GM18909 (cell line): ENCODE measurements around the gene ANKRD62.
"Not testable (repeated sequence)": the region's sequence is repeated elsewhere in the genome, so short reads cannot be mapped to it uniquely, and the experiment has no call there.

Experiments used
- ATAC-seq: cut with Tn5 transposase; IDR thresholded peaks from one replicate; pipeline ENCODE4 v1.9.1; 2021; ENCODE audit warnings: mild to moderate bottlenecking; ENCODE audit not compliant: unreplicated experiment, poor library complexity

ANKRD62 gene

GRCh38 chr18:12064086-12064763 is 29.4 kb upstream of the ANKRD62 start:
- no peak for ATAC-seq

GRCh38 chr18:12065397-12065796 is 28.2 kb upstream of the ANKRD62 start:
- ATAC-seq, result no peak

DNA sequence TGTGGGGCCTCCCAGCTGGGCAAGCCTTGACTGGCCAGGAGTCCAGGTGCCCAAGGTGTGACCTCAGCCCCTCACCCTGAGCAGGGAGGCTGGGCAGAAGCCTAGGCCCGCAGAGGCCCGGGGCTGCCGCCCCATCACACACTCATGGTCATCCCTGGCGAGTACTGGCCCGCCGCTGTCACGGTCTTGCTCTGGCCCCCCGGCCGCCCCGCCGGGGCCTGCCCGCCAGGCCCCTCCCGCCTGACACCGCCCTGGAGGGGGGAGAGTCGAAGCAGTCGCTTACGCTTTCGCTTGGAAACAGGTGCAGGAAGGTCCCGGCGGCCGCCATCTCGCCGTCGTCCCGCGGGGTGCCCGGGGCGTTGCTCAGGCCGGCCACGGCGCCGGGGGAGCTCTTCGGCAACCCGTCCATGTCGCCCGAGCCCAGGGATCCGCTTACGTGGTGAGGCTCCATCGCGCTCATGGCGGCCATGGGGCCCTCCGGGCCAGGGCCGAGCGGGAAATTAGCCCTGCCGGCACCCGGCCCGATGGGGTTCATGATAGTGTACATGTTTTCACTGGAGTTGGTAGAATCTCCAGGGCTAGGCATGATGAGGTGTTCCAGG is 26.6 kb upstream of the ANKRD62 start:
- no peak for ATAC-seq

DNA sequence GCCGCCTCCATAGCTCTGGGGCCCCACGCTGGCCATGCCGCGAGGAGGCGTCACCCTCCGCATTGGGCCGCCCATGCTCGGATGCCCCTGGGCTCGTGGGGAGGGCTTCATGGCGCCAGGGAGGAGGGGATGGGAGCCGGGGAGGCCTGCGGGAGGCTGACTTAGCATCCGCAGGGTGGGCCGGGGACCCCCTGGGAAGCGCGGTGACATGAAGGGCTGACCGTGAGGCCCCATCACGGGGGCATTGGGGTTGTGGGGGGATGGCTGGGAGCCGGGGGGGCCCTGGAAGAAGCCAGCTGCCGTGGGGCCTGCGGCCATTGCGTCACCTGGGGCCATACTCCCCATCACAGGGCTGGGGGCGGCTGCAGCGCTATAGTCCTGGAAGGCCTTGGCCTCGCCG is 26.0 kb upstream of the ANKRD62 start:
- no peak for ATAC-seq

GRCh38 chr18:12068316-12068949 is 25.2 kb upstream of the ANKRD62 start:
- not testable (repeated sequence) for ATAC-seq

- no peak for ATAC-seq
These were observed 24.7 kb upstream of the ANKRD62 start for GRCh38 chr18:12068950-12069320.

GRCh38 chr18:12071066-12071465 is 22.6 kb upstream of the ANKRD62 start:
- not testable (repeated sequence) for ATAC-seq

GRCh38 chr18:12072996-12073395 is 20.6 kb upstream of the ANKRD62 start:
- ATAC-seq, result no peak

- no peak for ATAC-seq
These were observed 18.9 kb upstream of the ANKRD62 start for GRCh38 chr18:12074736-12075135.

- ATAC-seq, result peak; percentile 79
These were observed 17.1 kb upstream of the ANKRD62 start for GRCh38 chr18:12076424-12077140.

- not testable (repeated sequence) for ATAC-seq
These were observed 15.6 kb upstream of the ANKRD62 start for GRCh38 chr18:12077994-12078393.

DNA sequence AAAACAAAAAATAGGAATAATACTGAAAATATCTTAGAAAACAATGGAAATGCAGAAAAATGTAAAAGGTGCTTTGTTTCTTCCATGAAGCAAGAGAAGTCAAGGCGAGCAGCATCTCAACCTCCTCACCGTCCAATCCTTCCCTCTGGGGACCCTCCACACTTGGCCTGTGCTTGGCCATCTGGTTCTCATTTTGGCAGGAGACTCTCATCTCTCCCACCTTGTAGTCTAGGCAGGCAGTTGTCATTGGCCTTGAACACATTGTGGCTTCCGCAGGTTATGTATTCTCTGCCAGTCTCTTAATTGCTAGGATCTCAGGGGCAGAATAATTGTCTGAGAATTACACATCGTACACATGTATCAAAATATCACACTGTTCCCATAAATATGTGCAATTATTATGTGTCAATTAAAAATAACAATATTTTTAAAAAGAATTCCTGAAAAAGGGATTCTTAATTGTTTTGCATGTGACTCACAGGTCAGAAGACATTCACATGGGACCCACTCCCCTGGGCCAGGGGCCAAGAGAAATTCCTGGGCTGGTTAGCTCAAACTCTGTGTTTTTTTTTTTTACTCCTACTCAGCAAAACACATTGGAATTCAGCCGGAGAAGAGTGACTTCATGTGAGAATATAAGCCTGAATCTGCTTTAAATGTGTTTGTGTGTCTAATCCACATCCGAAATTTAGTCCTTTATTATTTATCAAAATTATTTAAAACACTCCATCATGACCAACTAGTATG is 14.0 kb upstream of the ANKRD62 start:
- no peak for ATAC-seq

DNA sequence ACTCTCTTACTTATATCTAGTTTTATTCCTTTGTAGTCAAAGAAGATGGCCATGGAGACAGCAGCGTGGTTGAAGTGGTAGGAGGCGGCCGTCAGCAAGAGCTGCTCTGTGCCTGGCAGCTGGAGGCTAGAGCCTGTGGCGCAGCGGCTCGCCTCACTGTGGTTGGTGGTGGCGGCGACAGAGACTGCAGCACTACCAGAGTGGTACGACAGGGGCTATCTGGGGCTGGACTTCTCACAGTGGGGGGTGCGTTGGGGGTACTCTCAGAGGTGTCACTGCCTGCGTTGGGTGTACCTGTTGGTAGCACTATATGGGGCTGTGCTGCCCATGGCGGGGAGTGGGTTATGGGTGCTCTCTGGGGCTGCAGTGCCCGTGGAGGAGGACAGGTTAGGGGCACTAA is 8.5 kb upstream of the ANKRD62 start:
- ATAC-seq, result no peak

- no peak for ATAC-seq
These were observed 7.9 kb upstream of the ANKRD62 start for GRCh38 chr18:12085786-12086185.

- no peak for ATAC-seq
These were observed 7.4 kb upstream of the ANKRD62 start for GRCh38 chr18:12086249-12086648.

GRCh38 chr18:12086677-12087470 is 6.8 kb upstream of the ANKRD62 start:
- ATAC-seq, result no peak

GRCh38 chr18:12087471-12088025 is 6.1 kb upstream of the ANKRD62 start:
- no peak for ATAC-seq

DNA sequence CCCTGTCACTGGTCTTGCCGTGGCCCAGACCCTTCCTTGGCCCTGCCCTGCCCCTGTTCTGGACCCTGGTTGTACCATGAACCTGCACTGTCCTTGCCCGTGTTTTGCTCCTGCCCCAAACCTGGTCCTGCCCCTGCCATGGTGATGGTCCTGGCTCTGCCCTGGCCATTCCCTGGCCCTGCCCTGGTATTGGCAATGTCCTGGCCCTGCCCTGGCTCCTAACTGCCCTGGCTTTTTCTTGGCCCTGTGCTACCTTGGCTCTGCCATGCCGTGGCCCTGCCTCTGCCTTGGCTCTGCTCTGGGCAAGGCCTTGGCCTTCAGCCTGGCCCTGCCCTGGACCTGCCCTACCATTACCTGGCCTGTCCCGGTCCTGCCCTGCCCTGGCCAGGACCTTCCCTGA is 5.5 kb upstream of the ANKRD62 start:
- no peak for ATAC-seq

DNA sequence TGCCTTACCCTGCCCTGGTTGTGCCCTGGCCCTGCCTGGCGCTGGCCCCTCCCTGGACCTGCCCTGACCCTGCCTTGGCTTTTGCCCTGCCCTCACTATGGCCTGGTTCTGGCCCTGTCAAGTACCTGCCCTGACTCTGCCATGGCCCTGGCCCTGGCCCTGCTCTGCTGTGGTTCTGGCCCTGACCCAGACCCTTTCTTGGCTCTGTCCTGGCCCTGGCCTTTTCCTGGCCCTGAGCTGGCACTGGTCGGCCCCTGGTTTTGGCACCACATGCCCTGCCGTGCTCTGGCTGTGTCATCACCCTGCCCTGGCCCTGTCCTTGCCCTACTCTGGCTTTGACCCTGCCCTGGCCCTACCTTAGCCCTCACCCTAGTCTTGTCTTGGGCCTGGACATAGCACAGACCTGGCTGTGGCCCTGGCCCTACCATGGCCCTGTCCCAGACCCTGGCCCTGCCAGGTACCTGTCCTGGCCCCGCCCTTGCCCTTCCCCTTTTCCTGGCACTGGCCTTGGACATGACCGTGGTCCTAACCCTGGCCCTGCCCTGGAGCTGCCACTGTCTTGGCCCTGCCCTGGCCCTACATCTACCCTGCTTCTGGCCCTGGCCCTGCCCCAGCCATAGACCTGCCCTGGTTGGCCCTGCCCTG is 4.8 kb upstream of the ANKRD62 start:
- no peak for ATAC-seq
